Central memory CD4-positive, alpha-beta T cell (primary cell): ENCODE data around the gene LNPK.
"Not testable (repeated sequence)": the region's sequence is repeated elsewhere in the genome, so short reads cannot be mapped to it uniquely, and the experiment has no call there.

ENCODE experiments used
- DNase-seq: peaks from one replicate; pipeline ENCODE4 v3.0.0; 2022

The LNPK gene

DNA sequence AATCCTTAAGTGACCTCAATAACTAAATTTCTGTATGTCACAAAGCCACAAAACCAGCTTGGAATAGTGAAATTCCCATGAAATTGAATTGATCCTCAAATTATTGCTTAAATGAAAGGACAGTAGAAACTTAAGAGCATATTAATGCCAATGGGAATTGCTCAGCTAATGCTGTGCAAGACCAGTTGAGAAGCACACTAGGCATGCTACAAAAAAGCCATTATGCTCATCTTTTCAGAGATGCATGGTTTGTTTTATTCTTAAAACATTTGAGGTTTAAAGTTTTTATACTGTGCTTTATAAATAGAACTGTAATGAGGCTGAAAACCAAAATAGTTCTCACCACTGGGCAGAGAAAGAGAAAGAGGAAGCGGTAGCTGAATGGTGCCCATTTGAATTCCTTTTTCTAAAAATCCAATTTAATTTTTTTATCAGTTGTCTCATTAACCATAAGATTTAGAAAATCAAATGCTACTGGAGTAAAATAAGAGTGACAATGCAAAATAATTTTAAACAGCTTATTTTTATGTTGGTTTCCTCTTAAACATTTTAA lies 98.6 kb downstream of the LNPK start:
- no peak for DNase-seq

GRCh38 chr2:175895957-175896356 lies 106.1 kb downstream of the LNPK start:
- DNase-seq: not testable (repeated sequence)

DNA sequence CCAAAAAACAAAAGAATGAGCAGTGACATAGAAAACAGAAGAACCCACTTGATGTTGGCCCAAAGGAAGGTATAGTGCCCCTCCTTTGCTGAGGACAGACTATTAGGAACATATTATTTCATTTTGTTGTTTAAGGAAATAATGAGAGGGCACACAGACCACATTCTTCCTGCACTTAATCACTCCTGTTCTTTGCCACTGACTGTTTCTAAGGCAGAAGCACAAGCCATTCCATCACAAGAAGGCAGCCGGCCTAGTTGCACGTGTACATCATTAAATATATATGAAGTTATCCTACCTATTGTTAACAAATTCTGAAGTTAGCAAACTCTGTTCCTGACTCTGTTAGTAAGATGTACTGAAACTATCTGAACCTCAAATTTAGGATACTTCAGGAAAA lies 110.0 kb downstream of the LNPK start:
- no peak for DNase-seq

DNA sequence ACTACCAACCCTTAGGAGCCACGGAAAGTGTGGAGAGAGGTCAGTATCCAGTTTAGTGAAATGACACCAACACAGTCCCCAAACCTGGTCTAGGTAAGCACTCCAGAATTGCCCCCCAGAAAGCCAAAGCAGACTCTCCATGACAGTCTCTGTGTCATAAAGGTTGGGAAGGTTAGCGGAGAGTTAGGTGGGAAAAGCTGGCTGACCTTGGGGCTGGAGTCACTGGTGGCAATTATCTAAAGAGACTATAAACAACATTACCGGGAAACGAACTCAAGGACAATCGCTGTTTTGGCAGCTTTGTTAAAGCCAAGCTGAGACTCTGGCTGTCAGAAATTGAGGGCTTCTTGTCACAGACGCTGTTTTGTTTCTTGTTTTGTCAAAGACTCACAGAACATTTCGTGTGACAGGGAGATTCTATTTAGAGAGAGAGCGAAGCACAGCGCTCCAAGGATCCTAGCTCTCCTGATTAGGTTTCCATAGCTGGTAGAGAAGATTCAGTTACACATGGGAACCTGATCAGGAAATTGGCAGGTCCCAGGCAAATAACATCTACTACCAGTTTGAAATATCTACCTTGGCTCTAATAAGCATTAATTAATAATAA lies 111.3 kb downstream of the LNPK start:
- DNase-seq: no peak

DNA sequence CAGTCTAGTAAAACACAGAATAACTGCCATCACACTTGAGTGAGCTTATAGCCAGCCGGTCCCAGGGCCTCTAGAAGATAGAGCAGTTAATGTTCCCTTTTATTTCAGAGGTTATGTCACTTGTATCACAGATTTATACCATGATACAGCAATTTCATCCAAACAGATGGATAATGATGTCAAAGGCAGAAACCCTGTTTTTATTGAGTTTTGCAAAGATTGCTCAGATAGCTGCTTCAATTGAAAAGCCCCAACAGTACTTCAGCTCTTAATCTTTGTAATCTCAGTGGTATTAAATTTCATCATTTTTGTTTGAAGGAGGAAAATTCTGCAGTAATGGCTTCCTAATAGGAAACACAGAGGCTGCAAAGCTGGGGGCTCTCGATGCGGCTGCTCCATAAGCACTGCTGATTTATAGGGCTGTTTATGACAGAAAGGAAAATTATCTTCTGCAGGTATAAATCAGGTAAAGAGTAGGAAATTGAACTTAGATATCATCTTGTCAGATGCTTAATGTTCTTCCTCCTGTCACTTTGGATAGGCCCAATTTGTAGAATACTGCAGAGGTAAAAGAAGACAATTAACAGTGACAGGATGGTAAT lies 112.3 kb downstream of the LNPK start:
- DNase-seq: no peak

DNA sequence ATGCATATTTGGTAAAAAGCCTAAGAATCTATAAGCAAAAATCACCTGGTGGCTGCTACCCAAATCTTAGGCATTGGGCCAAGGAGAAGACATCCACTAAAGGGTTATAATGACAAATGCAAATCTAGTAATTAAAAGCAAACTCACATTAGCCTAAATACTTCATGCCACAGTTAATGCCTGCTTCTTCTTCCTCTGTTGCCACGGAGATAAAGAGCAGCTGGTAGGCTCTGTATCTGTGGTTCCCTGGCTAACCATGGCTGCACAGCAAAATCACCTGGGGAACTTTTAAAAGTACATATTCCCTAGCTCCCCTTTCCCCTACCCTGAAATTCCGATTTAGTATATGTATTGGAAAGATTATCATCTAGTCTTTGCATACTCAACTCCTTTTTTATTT lies 114.3 kb downstream of the LNPK start:
- no peak for DNase-seq

- DNase-seq: no peak
These were observed 117.2 kb downstream of the LNPK start for GRCh38 chr2:175884697-175885393.

GRCh38 chr2:175883586-175884194 lies 118.4 kb downstream of the LNPK start:
- no peak for DNase-seq

DNA sequence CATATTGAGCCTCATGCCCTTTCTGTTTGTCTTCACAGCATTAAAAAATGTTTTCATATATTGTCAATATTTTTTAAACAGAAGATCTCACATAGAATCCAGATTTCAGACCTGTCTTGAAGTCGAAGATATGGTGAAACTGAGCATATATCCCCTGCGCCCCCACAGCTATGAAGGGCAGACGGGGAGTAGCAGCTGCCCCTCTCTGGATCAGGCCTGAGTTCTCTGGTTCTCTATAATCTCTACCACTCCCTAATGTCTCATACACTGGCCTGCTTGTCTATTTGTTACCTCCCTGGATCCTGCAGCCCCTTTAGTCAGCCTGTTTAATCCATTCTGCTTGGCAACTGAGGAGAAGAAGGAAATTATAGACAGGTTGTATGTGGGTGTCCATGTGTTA lies 122.4 kb downstream of the LNPK start:
- no peak for DNase-seq

DNA sequence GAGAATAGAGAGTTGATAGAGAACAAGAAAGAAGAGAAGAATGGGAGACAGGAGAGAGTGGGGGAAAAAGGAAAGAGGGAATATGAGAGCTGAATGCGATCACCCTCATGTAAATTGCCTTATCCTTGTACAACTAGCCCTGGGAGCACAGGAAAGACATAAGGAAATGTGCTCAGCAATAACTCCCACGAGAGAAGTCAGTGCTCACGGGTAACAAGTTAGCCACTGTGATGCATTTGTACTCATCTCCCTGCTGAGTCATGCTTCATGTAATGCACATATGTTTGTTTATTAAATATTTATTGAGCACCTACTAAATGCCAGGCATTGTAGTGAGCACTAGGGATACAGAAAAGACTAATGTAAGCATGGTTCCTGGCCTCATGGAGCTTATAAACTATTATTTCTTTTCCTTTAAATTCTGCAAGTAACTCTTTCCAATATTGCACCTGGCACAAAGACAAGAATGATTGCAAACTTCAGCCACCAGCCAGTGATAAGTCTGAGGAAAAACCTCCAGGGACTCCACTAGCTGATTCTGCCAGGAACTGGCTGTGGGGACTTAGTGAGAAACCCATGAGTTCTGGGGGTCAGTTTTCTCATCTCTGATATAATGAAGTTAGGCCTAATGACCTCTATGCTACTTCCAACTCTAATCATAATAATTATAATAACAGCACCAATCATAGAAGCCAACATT lies 124.1 kb downstream of the LNPK start:
- DNase-seq: no peak

DNA sequence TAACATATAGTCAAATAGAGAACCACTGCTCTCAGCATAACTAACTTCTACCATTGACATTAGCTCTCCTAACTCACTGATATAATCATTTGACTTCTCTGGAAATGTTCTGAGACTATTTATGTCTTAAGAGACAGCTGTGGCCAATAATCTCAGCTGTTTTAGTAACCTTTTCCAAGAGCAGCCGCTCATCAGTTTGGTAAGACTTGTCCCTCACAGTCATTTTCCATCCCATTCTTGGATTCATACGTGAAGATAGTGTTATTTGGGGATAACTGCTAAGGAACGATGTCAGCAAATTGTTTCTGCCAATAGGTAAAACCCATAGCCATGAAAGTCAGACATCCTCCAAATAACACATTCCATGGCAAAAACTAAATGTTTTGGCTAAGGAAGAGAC lies 127.8 kb downstream of the LNPK start:
- no peak for DNase-seq
